Right renal cortex interstitium (tissue), 3 donors: ENCODE data around the gene PRODH2. TPM values are rescaled to one million over a fixed set of nuclear protein-coding genes. Genes with fewer than 3 reads are reported as not detected.

Experiments
- polyA plus RNA-seq, 3 donors: library from polyadenylated mRNA; unstranded; fragments of 120-200 nt; gene quantifications; one replicate each; pipeline ENCODE4 v1.2.1, GENCODE V29; 2013; ENCODE audit not compliant: insufficient read length in 3 of 3

PRODH2 gene
- polyA plus RNA-seq, 3 donors, result 21.0 to 30.4 (median 24.1) TPM

Other genes with a start within 250 kb of the PRODH2 start
- gene ATP4A, start 249.2 kb downstream of the PRODH2 start, polyA plus RNA-seq, result under 1 TPM in 1 of 3 donors, not detected in 2; 0.06 TPM
- gene PMIS2, start 226.7 kb downstream of the PRODH2 start, polyA plus RNA-seq, result not detected
- gene HAUS5, start 200.1 kb downstream of the PRODH2 start, polyA plus RNA-seq, result 10 to 100 TPM; 19.9 to 21.4 (median 21.4) TPM
- 10 to 100 TPM; 54.6 to 65.5 (median 55.0) TPM for gene RBM42, start 183.8 kb downstream of the PRODH2 start, polyA plus RNA-seq
- 1 to 10 TPM in 1 of 3 donors, under 1 TPM in 2; 0.74 to 1.3 (median 0.75) TPM for gene ETV2, start 171.1 kb downstream of the PRODH2 start, polyA plus RNA-seq
- gene COX6B1, start 164.5 kb downstream of the PRODH2 start, polyA plus RNA-seq, result 100 to 1,000 TPM; 394 to 408 (median 402) TPM
- 10 to 100 TPM in 2 of 3 donors, under 1 TPM in 1; 0.12 to 18.6 (median 13.4) TPM for gene UPK1A, start 146.3 kb downstream of the PRODH2 start, polyA plus RNA-seq
- gene ZBTB32, start 108.3 kb downstream of the PRODH2 start, polyA plus RNA-seq, result under 1 TPM in 2 of 3 donors, not detected in 1; 0.25 to 0.37 TPM
- gene KMT2B, start 94.8 kb downstream of the PRODH2 start, polyA plus RNA-seq, result 10 to 100 TPM; 24.8 to 26.6 (median 25.4) TPM
- 1 to 10 TPM; 1.8 to 2.7 (median 2.7) TPM for gene IGFLR1, start 70.4 kb downstream of the PRODH2 start, polyA plus RNA-seq
- 10 to 100 TPM; 15.2 to 20.9 (median 17.2) TPM for gene U2AF1L4, start 67.4 kb downstream of the PRODH2 start, polyA plus RNA-seq
- 10 to 100 TPM; 55.6 to 62.0 (median 59.6) TPM for gene PSENEN, start 67.2 kb downstream of the PRODH2 start, polyA plus RNA-seq
- gene LIN37, start 64.3 kb downstream of the PRODH2 start, polyA plus RNA-seq, result 10 to 100 TPM; 11.3 to 11.7 (median 11.6) TPM
- gene HSPB6, start 55.8 kb downstream of the PRODH2 start, polyA plus RNA-seq, result 10 to 100 TPM; 17.5 to 21.5 (median 18.7) TPM
- 10 to 100 TPM; 12.9 to 14.7 (median 14.5) TPM for gene PROSER3, start 54.7 kb downstream of the PRODH2 start, polyA plus RNA-seq
- gene ARHGAP33, start 37.3 kb downstream of the PRODH2 start, polyA plus RNA-seq, result 10 to 100 TPM; 11.0 to 16.1 (median 12.5) TPM
- gene NPHS1, start 39.7 kb upstream of the PRODH2 start, polyA plus RNA-seq, result 100 to 1,000 TPM; 111 to 126 (median 124) TPM
- gene KIRREL2, start 44.1 kb upstream of the PRODH2 start, polyA plus RNA-seq, result 10 to 100 TPM in 1 of 3 donors, 1 to 10 TPM in 2; 8.8 to 10.4 (median 9.3) TPM
- gene APLP1, start 55.7 kb upstream of the PRODH2 start, polyA plus RNA-seq, result 10 to 100 TPM; 17.7 to 25.0 (median 23.4) TPM
- gene NFKBID, start 87.7 kb upstream of the PRODH2 start, polyA plus RNA-seq, result 1 to 10 TPM; 2.0 to 2.6 (median 2.2) TPM
- gene HCST, start 89.7 kb upstream of the PRODH2 start, polyA plus RNA-seq, result 1 to 10 TPM; 2.7 to 3.2 (median 2.8) TPM
- 10 to 100 TPM in 2 of 3 donors, 1 to 10 TPM in 1; 6.3 to 10.5 (median 10.3) TPM for gene TYROBP, start 95.5 kb upstream of the PRODH2 start, polyA plus RNA-seq
- gene LRFN3, start 123.5 kb upstream of the PRODH2 start, polyA plus RNA-seq, result 1 to 10 TPM; 7.1 to 8.3 (median 7.4) TPM
- gene SDHAF1, start 182.3 kb upstream of the PRODH2 start, polyA plus RNA-seq, result 10 to 100 TPM; 11.2 to 12.0 (median 11.7) TPM
- 10 to 100 TPM in 1 of 3 donors, 1 to 10 TPM in 2; 9.8 to 10.1 (median 9.9) TPM for gene SYNE4, start 196.0 kb upstream of the PRODH2 start, polyA plus RNA-seq
- 10 to 100 TPM; 13.7 to 15.9 (median 15.5) TPM for gene ALKBH6, start 201.4 kb upstream of the PRODH2 start, polyA plus RNA-seq
- 10 to 100 TPM; 47.2 to 49.8 (median 48.5) TPM for gene CLIP3, start 220.0 kb upstream of the PRODH2 start, polyA plus RNA-seq
- 10 to 100 TPM in 1 of 3 donors, 1 to 10 TPM in 2; 8.7 to 10.8 (median 9.3) TPM for gene THAP8, start 241.4 kb upstream of the PRODH2 start, polyA plus RNA-seq
- 1 to 10 TPM; 4.0 to 4.7 (median 4.1) TPM for gene WDR62, start 242.1 kb upstream of the PRODH2 start, polyA plus RNA-seq